HG02840 (cell line): ENCODE measurements around the gene GRIK5.
"Not testable (repeated sequence)": the region's sequence is repeated elsewhere in the genome, so short reads cannot be mapped to it uniquely, and the experiment has no call there.

Experiments used
- ATAC-seq: cut with Tn5 transposase; IDR thresholded peaks from one replicate; pipeline ENCODE4 v1.9.1; 2021; ENCODE audit warnings: mild to moderate bottlenecking, moderate library complexity, moderate number of reproducible peaks; ENCODE audit not compliant: unreplicated experiment, low FRiP score

Gene GRIK5

GRCh38 chr19:42069619-42070351, at the start of gene GRIK5:
TSS of gene GRIK5 (minus strand) at chr19:42070206. CDS start at chr19:42065770, 4,436 bp downstream.
- ATAC-seq, result no peak

GRCh38 chr19:42117076-42117475, 47.1 kb upstream of the GRIK5 start:
- ATAC-seq, result no peak

- no peak for ATAC-seq
Observed at GRCh38 chr19:42116308-42117075, 46.5 kb upstream of the GRIK5 start.

GRCh38 chr19:42115705-42116104, 45.7 kb upstream of the GRIK5 start:
- ATAC-seq, result no peak

GRCh38 chr19:42115219-42115618, 45.2 kb upstream of the GRIK5 start:
- no peak for ATAC-seq

GRCh38 chr19:42114412-42114811, 44.4 kb upstream of the GRIK5 start:
- ATAC-seq, result peak; percentile 51

- peak; percentile 40 for ATAC-seq
Observed at GRCh38 chr19:42113641-42114348, 43.8 kb upstream of the GRIK5 start.

GRCh38 chr19:42111811-42112210, 41.8 kb upstream of the GRIK5 start:
- no peak for ATAC-seq

- no peak for ATAC-seq
Observed at GRCh38 chr19:42111384-42111783, 41.4 kb upstream of the GRIK5 start.

GRCh38 chr19:42110658-42111057, 40.7 kb upstream of the GRIK5 start:
- no peak for ATAC-seq

GRCh38 chr19:42109896-42110295, 39.9 kb upstream of the GRIK5 start:
- ATAC-seq, result no peak

- no peak for ATAC-seq
Observed at GRCh38 chr19:42108527-42109389, 38.8 kb upstream of the GRIK5 start.

GRCh38 chr19:42105368-42105767, 35.4 kb upstream of the GRIK5 start:
- no peak for ATAC-seq

GRCh38 chr19:42102877-42103276, 32.9 kb upstream of the GRIK5 start:
- no peak for ATAC-seq

GRCh38 chr19:42100241-42100640, 30.2 kb upstream of the GRIK5 start:
- not testable (repeated sequence) for ATAC-seq

GRCh38 chr19:42099336-42099925, 29.4 kb upstream of the GRIK5 start:
- ATAC-seq, result no peak

- no peak for ATAC-seq
Observed at GRCh38 chr19:42098781-42099180, 28.8 kb upstream of the GRIK5 start.

GRCh38 chr19:42097461-42097860, 27.5 kb upstream of the GRIK5 start:
- no peak for ATAC-seq

GRCh38 chr19:42096255-42096837, 26.3 kb upstream of the GRIK5 start:
- no peak for ATAC-seq
